Stimulated activated naive CD8-positive, alpha-beta T cell treated with anti-CD3 and anti-CD28 coated beads, Interleukin-15, amount 100 ng/mL, for 72 hours (primary cell): Measurements from ENCODE around the gene MARCKSL1.
"Not testable (repeated sequence)": the region's sequence is repeated elsewhere in the genome, so short reads cannot be mapped to it uniquely, and the experiment has no call there.

Experiments used
- ATAC-seq: fragments of 150-1000 bp; cut with Tn5 transposase; 2 replicates; pipeline ENCODE4 v1.10.0; 2021; ENCODE audit warnings: mild to moderate bottlenecking, moderate library complexity
- DNase-seq, 2 donors: peaks; one replicate each; pipeline ENCODE4 v3.0.0; 2021 to 2022
- H3K27ac Mint-ChIP-seq, 2 donors: one replicate each; pipeline ENCODE4 v1.8.0; 2022; ENCODE audit warnings: mild to moderate bottlenecking in 2 of 2, mixed read lengths in 2 of 2, moderate library complexity in 2 of 2
- H3K27me3 Mint-ChIP-seq: one replicate; pipeline ENCODE4 v1.8.0; 2022; ENCODE audit warnings: mixed read lengths
- H3K4me1 Mint-ChIP-seq: one replicate; pipeline ENCODE4 v1.8.0; 2022; ENCODE audit warnings: mild to moderate bottlenecking, mixed read lengths
- H3K4me3 Mint-ChIP-seq, 2 donors: one replicate each; pipeline ENCODE4 v1.8.0; 2022; ENCODE audit warnings: mild to moderate bottlenecking in 2 of 2, mixed read lengths in 2 of 2, moderate library complexity in 1 of 2
- H3K9me3 Mint-ChIP-seq, 2 donors: one replicate each; pipeline ENCODE4 v1.8.0; 2022; ENCODE audit warnings: mixed read lengths in 2 of 2

MARCKSL1 gene

DNA sequence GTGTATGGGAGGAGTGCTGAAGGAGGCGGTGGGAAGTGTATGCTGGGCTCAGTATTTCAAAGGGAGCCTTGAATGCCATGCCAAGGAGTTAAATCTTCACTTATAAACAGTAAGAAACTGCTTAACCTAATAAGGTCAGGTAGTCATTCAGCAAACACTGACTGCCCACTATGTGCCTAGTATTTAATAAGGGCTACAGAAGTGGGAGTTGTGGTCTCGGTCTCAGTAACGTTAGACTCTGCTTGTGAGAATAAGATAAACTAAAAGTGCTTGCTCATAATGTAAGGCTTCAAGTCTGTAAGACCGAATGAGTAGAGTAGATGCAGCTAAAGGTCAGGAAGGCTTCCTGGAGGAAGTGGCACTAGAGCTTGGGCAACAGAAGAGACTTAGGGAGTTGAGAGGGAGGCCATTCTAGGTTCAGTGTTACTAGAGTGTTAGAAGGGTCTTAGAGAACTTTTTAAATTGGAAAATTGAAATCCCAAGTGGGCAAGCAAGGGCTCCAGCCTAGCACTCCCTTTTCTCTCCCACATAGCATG is 6.0 kb downstream of the MARCKSL1 start:
- DNase-seq: no peak
- Mint-ChIP-seq H3K4me3 (no peak overlapping the region), H3K27me3 (no peaks in the 10 kb centered on the region), H3K27ac (no peak overlapping the region), H3K9me3 (no peaks in the 10 kb centered on the region), H3K4me1 (peaks cover 33% of the 10 kb centered on the region)
- ATAC-seq: no peak

DNA sequence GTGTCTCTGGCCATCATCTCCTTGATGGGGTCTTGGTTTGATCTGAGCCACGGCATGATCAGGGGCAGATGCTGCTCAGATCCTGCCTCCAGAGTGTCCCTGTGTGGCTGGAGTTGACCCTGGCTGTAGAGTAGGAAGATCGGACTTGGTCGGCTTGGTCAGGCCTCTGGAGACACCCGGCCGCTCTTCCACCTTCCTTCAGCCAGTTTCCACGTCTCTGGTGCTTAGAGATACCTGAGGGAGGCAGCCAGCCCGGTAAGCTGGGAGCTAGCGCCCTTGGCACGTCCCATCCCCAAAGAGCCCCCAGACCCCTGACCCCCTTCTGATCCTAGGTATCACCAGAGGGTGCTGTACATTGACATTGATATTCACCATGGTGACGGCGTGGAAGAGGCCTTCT is 8.8 kb downstream of the MARCKSL1 start:
- Mint-ChIP-seq H3K27ac (no peak overlapping the region), H3K4me3 (no peak overlapping the region), H3K27me3 (no peaks in the 10 kb centered on the region), H3K4me1 (peaks cover 16% of the 10 kb centered on the region), H3K9me3 (no peaks in the 10 kb centered on the region)
- DNase-seq: no peak
- ATAC-seq: no peak

GRCh38 chr1:32321712-32322291 is 14.2 kb downstream of the MARCKSL1 start:
- Mint-ChIP-seq H3K27me3 (no peaks in the 10 kb centered on the region), H3K9me3 (no peaks in the 10 kb centered on the region), H3K4me3 (peak overlapping the region in 1 of 2 donors; percentile 24), H3K4me1 (peaks cover 28% of the 10 kb centered on the region), H3K27ac (peak overlapping the region; percentile 56 to 82)
- ATAC-seq (peak; percentile 43), DNase-seq (no peak)

DNA sequence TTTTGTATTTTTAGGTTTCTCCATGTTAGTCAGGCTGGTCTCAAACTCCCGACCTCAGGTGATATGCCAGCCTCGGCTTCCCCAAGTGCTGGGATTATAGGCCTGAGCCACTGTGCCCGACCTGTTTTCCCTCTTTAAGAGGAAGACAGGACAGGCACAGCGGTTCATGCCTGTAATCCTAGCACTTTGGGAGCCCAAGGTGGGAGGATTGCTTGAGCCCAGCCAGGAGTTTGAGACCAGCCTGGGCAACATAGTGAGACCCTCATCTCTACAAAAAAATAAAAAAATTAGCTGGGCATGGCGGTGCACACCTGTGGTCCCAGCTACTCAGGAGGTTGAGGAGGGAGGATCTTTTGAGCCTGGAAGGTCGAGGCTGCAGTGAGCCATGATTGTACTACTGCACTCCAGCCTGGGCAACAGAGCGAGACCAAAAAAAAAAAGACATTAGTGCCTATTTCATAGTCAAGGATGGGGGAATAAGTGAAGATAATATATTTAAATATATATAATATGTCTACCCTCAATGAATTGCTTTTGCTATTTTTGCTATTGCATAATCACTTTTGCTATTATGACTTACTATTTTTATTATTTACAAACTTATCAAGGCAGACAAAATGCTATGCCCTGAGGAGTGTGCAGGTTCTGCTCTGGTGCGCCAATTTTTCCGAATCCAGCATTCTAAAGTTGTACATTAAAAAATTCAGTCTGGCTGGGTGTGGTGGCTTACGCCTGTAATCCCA is 17.7 kb downstream of the MARCKSL1 start:
- ATAC-seq: no peak
- no peak overlapping the region for H3K4me3 Mint-ChIP-seq
- H3K27ac Mint-ChIP-seq: peak overlapping the region in 1 of 2 donors; percentile 54
- H3K4me1 Mint-ChIP-seq: peaks cover 28% of the 10 kb centered on the region
- H3K27me3 Mint-ChIP-seq: no peaks in the 10 kb centered on the region
- DNase-seq: no peak
- no peaks in the 10 kb centered on the region for H3K9me3 Mint-ChIP-seq

DNA sequence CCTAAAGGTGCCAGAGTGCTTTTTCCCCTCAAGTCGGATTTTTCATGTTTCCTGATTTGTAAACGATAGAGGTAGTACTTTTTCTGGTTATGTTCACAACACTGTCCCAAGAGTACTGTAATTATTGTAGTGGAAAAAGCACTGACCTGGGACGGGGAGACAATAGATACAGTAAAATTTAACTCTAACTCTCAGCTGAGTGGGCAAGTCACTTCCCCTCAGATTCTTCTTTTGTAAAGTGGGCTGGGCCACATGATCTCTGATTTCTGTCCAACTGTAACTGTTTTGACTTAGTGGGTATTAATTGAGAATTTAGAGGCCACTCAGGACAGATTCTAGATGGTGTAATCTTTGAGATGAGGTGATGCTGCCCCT is 19.1 kb downstream of the MARCKSL1 start:
- no peak overlapping the region for H3K27ac Mint-ChIP-seq
- H3K4me1 Mint-ChIP-seq: peaks cover 21% of the 10 kb centered on the region
- H3K27me3 Mint-ChIP-seq: no peaks in the 10 kb centered on the region
- H3K4me3 Mint-ChIP-seq: no peak overlapping the region
- ATAC-seq (no peak), DNase-seq (no peak)
- H3K9me3 Mint-ChIP-seq: no peaks in the 10 kb centered on the region

- no peak overlapping the region for H3K4me3 Mint-ChIP-seq
- H3K9me3 Mint-ChIP-seq: no peaks in the 10 kb centered on the region
- no peak for DNase-seq
- peak overlapping the region in 1 of 2 donors; percentile 5 for H3K27ac Mint-ChIP-seq
- H3K4me1 Mint-ChIP-seq: peaks cover 48% of the 10 kb centered on the region
- ATAC-seq: no peak
- H3K27me3 Mint-ChIP-seq: no peaks in the 10 kb centered on the region
Observed at GRCh38 chr1:32311709-32312393, 24.2 kb downstream of the MARCKSL1 start.

DNA sequence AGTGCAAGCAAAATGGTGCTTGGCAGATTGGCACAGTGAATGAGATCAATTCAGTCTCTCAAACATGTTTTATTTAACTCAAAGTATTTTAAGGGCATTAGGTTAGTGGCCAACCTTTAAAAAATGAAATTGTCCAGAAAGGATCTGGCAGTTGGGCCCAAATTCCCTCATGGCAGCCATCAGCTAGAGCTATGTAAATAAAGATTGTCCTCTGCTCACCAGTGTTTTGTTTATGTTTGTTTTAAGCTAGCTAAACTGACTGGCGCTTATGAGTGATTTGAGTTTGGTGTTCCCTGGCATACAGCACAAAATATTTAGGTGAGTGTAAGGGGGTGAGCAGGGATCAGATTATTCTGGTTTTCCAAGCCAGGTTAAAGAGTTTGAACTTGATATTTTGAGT is 26.1 kb downstream of the MARCKSL1 start:
- DNase-seq (no peak), ATAC-seq (no peak)
- no peaks in the 10 kb centered on the region for H3K9me3 Mint-ChIP-seq
- H3K4me1 Mint-ChIP-seq: peaks cover 50% of the 10 kb centered on the region
- no peaks in the 10 kb centered on the region for H3K27me3 Mint-ChIP-seq
- H3K27ac Mint-ChIP-seq: no peak overlapping the region
- H3K4me3 Mint-ChIP-seq: no peak overlapping the region

GRCh38 chr1:32307324-32307723 is 28.7 kb downstream of the MARCKSL1 start:
- H3K4me1 Mint-ChIP-seq: peaks cover 56% of the 10 kb centered on the region

DNA sequence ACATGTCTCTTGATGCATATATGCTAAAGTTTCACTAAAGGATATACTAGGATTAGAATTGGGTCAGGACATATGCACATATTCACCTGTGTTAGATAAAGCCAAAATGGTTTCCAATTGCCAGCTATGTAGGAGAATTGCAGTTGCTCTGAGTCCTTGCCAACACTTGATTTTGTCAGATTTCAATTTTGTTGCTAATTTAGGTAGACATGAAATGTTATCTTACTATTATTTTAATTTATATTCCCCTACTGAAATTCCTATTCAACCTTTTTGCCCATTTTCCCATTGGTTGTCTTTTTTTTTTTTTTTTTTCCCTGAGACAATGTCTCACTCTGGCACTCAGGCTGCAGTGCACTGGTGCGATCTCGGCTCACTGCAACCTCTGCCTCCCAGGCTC is 30.7 kb downstream of the MARCKSL1 start:
- DNase-seq: no peak
- H3K27me3 Mint-ChIP-seq: no peaks in the 10 kb centered on the region
- H3K4me3 Mint-ChIP-seq: no peak overlapping the region
- no peak for ATAC-seq
- peaks cover 47% of the 10 kb centered on the region for H3K4me1 Mint-ChIP-seq
- H3K9me3 Mint-ChIP-seq: no peaks in the 10 kb centered on the region
- H3K27ac Mint-ChIP-seq: no peak overlapping the region

More at GRCh38 chr1:32307324-32307723, 28.7 kb downstream of the MARCKSL1 start:
- no peak overlapping the region for H3K4me3 Mint-ChIP-seq
- ATAC-seq: peak; percentile 74
- H3K9me3 Mint-ChIP-seq: no peaks in the 10 kb centered on the region
- peak overlapping the region in 1 of 2 donors; percentile 69 for H3K27ac Mint-ChIP-seq
- DNase-seq: no peak
- H3K27me3 Mint-ChIP-seq: no peaks in the 10 kb centered on the region

DNA sequence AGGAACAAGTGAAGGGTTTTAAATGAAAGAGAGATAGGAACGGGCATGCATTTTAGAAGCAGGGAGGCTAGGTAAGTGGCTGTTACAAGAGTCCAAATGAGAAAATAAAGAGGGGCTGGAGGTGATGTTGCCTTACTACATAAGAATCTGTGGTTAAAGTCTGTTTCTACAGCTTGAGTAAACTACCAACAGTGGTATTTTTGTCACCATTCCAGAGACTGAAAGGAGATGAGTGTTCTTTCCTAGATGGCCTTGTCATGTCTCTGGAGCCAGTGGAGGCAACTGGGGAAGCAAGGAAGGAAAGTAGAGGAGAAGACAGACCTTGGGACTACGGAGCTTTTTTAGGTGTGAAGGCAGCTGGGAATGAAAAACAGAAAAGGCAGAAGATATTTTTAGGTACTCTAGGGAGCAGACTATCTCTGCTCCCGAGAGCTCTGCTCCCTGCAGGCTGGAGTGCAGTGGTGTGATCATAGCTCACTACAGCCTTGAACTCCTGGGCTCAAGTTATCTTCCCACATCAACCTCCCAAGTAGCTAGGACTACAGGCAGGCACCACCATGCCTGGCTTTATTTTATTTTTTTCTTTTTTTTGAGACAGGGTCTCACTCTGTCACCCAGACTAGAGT is 31.9 kb downstream of the MARCKSL1 start:
- DNase-seq: no peak
- Mint-ChIP-seq H3K4me1 (peaks cover 38% of the 10 kb centered on the region), H3K27me3 (no peaks in the 10 kb centered on the region), H3K9me3 (no peaks in the 10 kb centered on the region), H3K4me3 (no peak overlapping the region), H3K27ac (no peak overlapping the region)
- ATAC-seq: no peak

GRCh38 chr1:32303358-32303757 is 32.7 kb downstream of the MARCKSL1 start:
- DNase-seq (no peak), ATAC-seq (no peak)
- no peak overlapping the region for H3K27ac Mint-ChIP-seq
- no peaks in the 10 kb centered on the region for H3K27me3 Mint-ChIP-seq
- peaks cover 32% of the 10 kb centered on the region for H3K4me1 Mint-ChIP-seq
- no peaks in the 10 kb centered on the region for H3K9me3 Mint-ChIP-seq
- H3K4me3 Mint-ChIP-seq: no peak overlapping the region

DNA sequence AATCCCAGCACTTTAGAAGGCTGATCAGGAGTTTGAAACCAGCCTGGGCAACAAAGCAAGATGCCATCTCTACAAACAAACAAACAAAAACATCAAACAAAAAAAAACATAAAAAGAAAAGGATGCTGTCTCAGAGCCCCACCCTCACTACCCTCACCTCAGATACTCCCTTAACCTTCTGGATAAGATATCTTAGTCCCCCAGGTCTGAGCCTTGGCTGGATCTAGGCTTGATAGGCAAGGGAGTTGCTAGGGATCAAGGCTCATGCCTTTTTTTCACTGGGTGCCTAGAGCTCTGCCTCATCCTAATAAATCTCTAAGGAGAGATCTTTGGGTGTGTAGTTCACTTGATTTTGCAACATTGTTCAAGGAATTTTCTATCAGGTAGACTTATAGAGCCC is 36.7 kb downstream of the MARCKSL1 start:
- no peaks in the 10 kb centered on the region for H3K9me3 Mint-ChIP-seq
- peak overlapping the region in 1 of 2 donors; percentile 75 for H3K27ac Mint-ChIP-seq
- DNase-seq: no peak
- no peak for ATAC-seq
- H3K4me1 Mint-ChIP-seq: peaks cover 44% of the 10 kb centered on the region
- H3K4me3 Mint-ChIP-seq: no peak overlapping the region
- H3K27me3 Mint-ChIP-seq: no peaks in the 10 kb centered on the region

DNA sequence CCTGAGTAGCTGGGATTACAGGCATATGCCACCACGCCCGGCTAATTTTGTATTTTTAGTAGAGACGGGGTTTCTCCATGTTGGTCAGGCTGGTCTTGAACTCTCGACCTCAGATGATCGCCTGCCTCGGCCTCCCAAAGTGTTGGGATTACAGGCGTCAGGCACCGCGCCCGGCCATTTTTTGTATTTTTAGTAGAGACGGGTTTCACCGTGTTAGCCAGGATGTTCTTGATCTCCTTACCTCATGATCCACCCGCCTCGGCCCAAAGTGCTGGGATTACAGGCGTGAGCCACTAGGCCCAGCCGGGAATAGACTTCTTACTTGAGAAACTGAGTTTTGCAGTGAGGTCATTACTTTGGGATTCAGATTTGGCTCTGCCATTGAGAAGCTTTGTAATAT is 37.8 kb downstream of the MARCKSL1 start:
- ATAC-seq, H3K27me3 Mint-ChIP-seq, H3K4me3 Mint-ChIP-seq, DNase-seq, H3K9me3 Mint-ChIP-seq: not testable (repeated sequence)
- Mint-ChIP-seq H3K27ac (peak overlapping the region in 1 of 2 donors; percentile 39), H3K4me1 (peaks cover 46% of the 10 kb centered on the region)

DNA sequence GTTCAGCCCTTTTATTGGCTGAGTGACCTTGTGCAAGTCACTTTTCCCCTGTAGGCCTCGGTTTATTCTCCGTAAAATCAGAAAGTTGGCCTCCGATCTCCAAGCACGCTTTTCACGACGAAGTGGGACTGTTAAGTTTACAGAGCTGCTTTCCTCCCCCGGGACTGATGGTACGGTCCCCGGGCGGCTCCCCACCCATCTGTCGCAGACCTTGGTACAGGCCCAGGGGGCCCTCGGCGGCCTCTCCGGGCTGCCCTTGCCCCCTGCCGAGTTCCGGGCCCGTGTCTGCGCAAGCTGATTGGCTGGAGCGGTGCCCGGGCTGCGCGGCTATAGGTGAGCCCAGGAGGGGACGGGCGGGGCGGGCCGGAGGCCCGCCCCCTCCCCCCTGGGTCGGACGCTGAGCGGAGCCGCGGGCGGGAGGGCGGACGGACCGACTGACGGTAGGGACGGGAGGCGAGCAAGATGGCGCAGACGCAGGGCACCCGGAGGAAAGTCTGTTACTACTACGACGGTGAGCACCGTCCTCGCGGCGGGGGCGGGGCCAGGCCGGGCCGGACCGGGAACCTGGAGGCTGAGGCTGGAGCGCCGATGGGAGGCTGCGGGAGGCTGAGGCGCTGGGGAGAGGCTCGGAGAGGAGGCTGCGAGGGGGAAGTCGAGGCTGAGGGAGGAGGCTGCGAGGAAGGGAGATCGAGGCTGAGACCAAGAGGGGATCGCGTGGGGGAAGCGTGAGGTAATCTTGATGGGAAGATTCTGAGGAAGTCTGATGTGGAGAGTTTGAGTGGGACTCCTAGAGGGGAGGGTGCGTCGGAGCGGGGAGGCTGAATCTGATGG is 44.1 kb downstream of the MARCKSL1 start, which contains the start of gene HDAC1:
TSS of gene HDAC1 (plus strand) at position 376 of the 831 bp plus-strand sequence. CDS start at position 463, 87 bp downstream.
- Mint-ChIP-seq H3K4me1 (peaks cover 60% of the 10 kb centered on the region), H3K4me3 (peak within 1 kb of the TSS; percentile 93 to 96)
- peak; percentile 99 for DNase-seq

More for the DNA sequence above, 44.1 kb downstream of the MARCKSL1 start, which contains the start of gene HDAC1:
- Mint-ChIP-seq H3K27me3 (no peaks in the 10 kb centered on the region), H3K27ac (peak within 1 kb of the TSS; percentile 94 to 98), H3K9me3 (no peaks in the 10 kb centered on the region)
- peak; percentile 100 for ATAC-seq
